HUES6 (cell line): Measurements from ENCODE around the gene APOBEC4.
"Not testable (repeated sequence)": the region's sequence is repeated elsewhere in the genome, so short reads cannot be mapped to it uniquely, and the experiment has no call there.

ENCODE experiments used
- H3K27ac ChIP-seq: 2 replicates; pipeline ENCODE4 v1.7.0; 2013; ENCODE audit warnings: low read depth, mild to moderate bottlenecking, low read length, inconsistent platforms
- H3K27me3 ChIP-seq: 2 replicates; pipeline ENCODE4 v1.6.1; 2013; ENCODE audit warnings: low read length; ENCODE audit not compliant: control insufficient read depth, insufficient read depth
- H3K36me3 ChIP-seq: 2 replicates; pipeline ENCODE4 v1.6.1; 2013; ENCODE audit warnings: low read length; ENCODE audit not compliant: control insufficient read depth, insufficient read depth
- H3K4me1 ChIP-seq: 2 replicates; pipeline ENCODE4 v1.6.1; 2013; ENCODE audit warnings: low read length; ENCODE audit not compliant: control insufficient read depth, insufficient read depth
- H3K4me3 ChIP-seq: 2 replicates; pipeline ENCODE4 v1.5.1; 2013; ENCODE audit warnings: low read depth, low read length
- H3K9ac ChIP-seq: one replicate; pipeline ENCODE4 v1.6.1; 2013; ENCODE audit warnings: mild to moderate bottlenecking, low read length
- H3K9me3 ChIP-seq: 2 replicates; pipeline ENCODE4 v1.6.1; 2013; ENCODE audit warnings: low read depth, low read length; ENCODE audit not compliant: control insufficient read depth, insufficient read depth

APOBEC4 gene

GRCh38 chr1:183633676-183634343 is 19.3 kb downstream of the APOBEC4 start:
- Histone ChIP-seq H3K4me3 (peak overlapping the region; percentile 86), H3K9ac (peak overlapping the region; percentile 81), H3K4me1 (peaks cover 21% of the 10 kb centered on the region), H3K36me3 (peaks cover 28% of the 10 kb centered on the region), H3K9me3 (no peaks in the 10 kb centered on the region), H3K27me3 (peaks cover 20% of the 10 kb centered on the region), H3K27ac (peak overlapping the region; percentile 88)

DNA sequence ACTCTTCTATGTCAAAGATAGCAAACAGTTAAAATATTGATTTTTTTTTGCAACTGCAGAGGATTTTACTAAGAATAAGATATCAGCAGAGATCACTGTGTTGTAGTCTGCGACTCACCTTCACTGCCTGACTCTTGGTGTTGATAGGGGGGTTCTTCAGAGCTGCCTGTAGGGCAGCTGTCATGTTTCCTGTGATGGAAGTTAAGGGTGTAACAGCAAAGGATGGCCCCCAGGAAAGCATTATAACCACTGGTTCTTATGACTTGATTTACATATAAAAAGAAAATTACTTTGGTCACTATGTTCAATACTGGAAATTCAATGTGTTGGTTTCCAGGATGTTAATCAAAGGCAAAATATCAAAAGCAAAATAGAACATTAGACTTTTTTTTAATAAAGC is 20.2 kb downstream of the APOBEC4 start:
- Histone ChIP-seq H3K27me3 (peaks cover 18% of the 10 kb centered on the region), H3K27ac (peak overlapping the region; percentile 88; the same call in 1 of the 2 replicates)

GRCh38 chr1:183632114-183632513 is 21.0 kb downstream of the APOBEC4 start:
- Histone ChIP-seq H3K4me1 (peaks cover 21% of the 10 kb centered on the region), H3K9ac (no peak overlapping the region), H3K36me3 (peaks cover 41% of the 10 kb centered on the region), H3K9me3 (no peaks in the 10 kb centered on the region), H3K27ac (no peak overlapping the region), H3K27me3 (peaks cover 10% of the 10 kb centered on the region), H3K4me3 (no peak overlapping the region)

More for the DNA sequence above, 20.2 kb downstream of the APOBEC4 start:
- Histone ChIP-seq H3K4me1 (peaks cover 21% of the 10 kb centered on the region), H3K36me3 (peaks cover 36% of the 10 kb centered on the region), H3K9me3 (no peaks in the 10 kb centered on the region), H3K9ac (peak overlapping the region; percentile 81), H3K4me3 (peak overlapping the region; percentile 86; the same call in 1 of the 2 replicates)

DNA sequence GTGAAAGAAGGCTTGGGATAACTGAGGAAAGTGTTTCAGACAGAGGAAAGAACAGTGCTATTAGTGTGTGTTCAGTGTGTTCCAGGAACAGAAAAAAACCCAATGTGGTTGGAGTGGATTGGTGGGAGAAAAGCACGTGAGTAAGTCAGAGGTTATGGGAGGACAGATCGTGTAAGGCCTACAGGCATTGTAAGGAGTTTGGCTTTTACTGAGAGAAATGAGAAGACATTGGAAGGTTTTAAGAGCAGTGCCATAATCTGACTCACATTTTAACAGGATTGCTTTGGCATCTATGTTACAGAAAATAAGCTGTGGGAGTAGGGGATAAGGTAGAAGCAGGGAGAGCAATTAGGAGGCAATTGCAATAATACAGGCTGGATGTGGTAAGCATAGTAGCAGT is 22.4 kb downstream of the APOBEC4 start:
- Histone ChIP-seq H3K4me1 (peaks cover 21% of the 10 kb centered on the region), H3K36me3 (peaks cover 46% of the 10 kb centered on the region), H3K27me3 (no peaks in the 10 kb centered on the region), H3K4me3 (no peak overlapping the region), H3K9me3 (no peaks in the 10 kb centered on the region), H3K27ac (no peak overlapping the region), H3K9ac (no peak overlapping the region)

- Histone ChIP-seq H3K36me3 (peaks cover 51% of the 10 kb centered on the region), H3K4me1 (peaks cover 15% of the 10 kb centered on the region), H3K9me3 (no peaks in the 10 kb centered on the region), H3K4me3 (no peak overlapping the region), H3K9ac (no peak overlapping the region), H3K27me3 (no peaks in the 10 kb centered on the region), H3K27ac (no peak overlapping the region)
Observed at GRCh38 chr1:183628537-183628936, 24.6 kb downstream of the APOBEC4 start.

GRCh38 chr1:183626236-183626635 is 26.9 kb downstream of the APOBEC4 start:
- not testable (repeated sequence) for H3K27me3 ChIP-seq, H3K9me3 ChIP-seq, H3K4me1 ChIP-seq, H3K9ac ChIP-seq, H3K27ac ChIP-seq, H3K4me3 ChIP-seq
- H3K36me3 ChIP-seq: peaks cover 47% of the 10 kb centered on the region

GRCh38 chr1:183622884-183623785 is 30.0 kb downstream of the APOBEC4 start:
- H3K9me3 ChIP-seq: no peaks in the 10 kb centered on the region
- H3K36me3 ChIP-seq: peaks cover 17% of the 10 kb centered on the region
- no peak overlapping the region for H3K27ac ChIP-seq
- H3K27me3 ChIP-seq: no peaks in the 10 kb centered on the region
- no peak overlapping the region for H3K9ac ChIP-seq
- H3K4me3 ChIP-seq: no peak overlapping the region
- peaks cover 29% of the 10 kb centered on the region for H3K4me1 ChIP-seq

GRCh38 chr1:183622013-183622412 is 31.1 kb downstream of the APOBEC4 start:
- H3K9me3 ChIP-seq: no peaks in the 10 kb centered on the region
- no peaks in the 10 kb centered on the region for H3K27me3 ChIP-seq
- H3K27ac ChIP-seq: no peak overlapping the region

DNA sequence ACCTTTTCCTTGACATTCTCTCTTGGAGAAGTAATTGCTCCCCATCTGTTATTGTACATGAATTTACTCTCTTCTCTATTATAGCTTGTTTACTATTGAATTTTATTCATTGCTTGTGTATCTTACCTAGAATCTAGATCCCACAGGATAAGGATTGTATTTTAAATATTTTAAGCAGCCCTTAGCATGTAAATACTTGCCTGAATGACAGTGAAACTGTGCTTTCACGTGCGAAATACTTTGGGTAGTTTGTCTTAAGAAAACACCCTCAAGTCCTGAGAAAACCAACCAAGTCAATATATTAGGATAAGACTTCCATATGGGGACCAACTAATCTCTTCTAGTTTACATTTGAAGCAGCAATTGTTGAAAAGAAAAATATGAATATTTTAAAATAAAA is 32.8 kb downstream of the APOBEC4 start:
- Histone ChIP-seq H3K27me3 (no peaks in the 10 kb centered on the region), H3K4me3 (no peak overlapping the region), H3K27ac (no peak overlapping the region), H3K9me3 (no peaks in the 10 kb centered on the region), H3K36me3 (0 out of 2 replicates have a peak, but pooled peaks cover under 1% of the 10 kb centered on the region), H3K4me1 (peaks cover 29% of the 10 kb centered on the region), H3K9ac (no peak overlapping the region)

More at GRCh38 chr1:183622013-183622412, 31.1 kb downstream of the APOBEC4 start:
- peaks cover 29% of the 10 kb centered on the region for H3K4me1 ChIP-seq
- H3K9ac ChIP-seq: no peak overlapping the region
- peaks cover 10% of the 10 kb centered on the region; the same call in 1 of the 2 replicates for H3K36me3 ChIP-seq
- no peak overlapping the region for H3K4me3 ChIP-seq

- H3K9me3 ChIP-seq: no peaks in the 10 kb centered on the region
- H3K4me1 ChIP-seq: peaks cover 29% of the 10 kb centered on the region
- no peak overlapping the region for H3K9ac ChIP-seq
- H3K27ac ChIP-seq: no peak overlapping the region
- H3K27me3 ChIP-seq: no peaks in the 10 kb centered on the region
- no peak overlapping the region for H3K4me3 ChIP-seq
- no peaks in the 10 kb centered on the region for H3K36me3 ChIP-seq
Observed at GRCh38 chr1:183619781-183620180, 33.3 kb downstream of the APOBEC4 start.

GRCh38 chr1:183618202-183618601 is 34.9 kb downstream of the APOBEC4 start:
- H3K4me1 ChIP-seq: peaks cover 29% of the 10 kb centered on the region
- H3K36me3 ChIP-seq, H3K27ac ChIP-seq, H3K9me3 ChIP-seq, H3K9ac ChIP-seq, H3K4me3 ChIP-seq, H3K27me3 ChIP-seq: not testable (repeated sequence)
